Activated naive CD4-positive, alpha-beta T cell treated with anti-CD3 and anti-CD28 coated beads for 36 hours (primary cell): Measurements from ENCODE around the gene ANKRD31. TPM values are rescaled to one million over a fixed set of nuclear protein-coding genes. Genes with fewer than 3 reads are reported as not detected.
"Not testable (repeated sequence)": the region's sequence is repeated elsewhere in the genome, so short reads cannot be mapped to it uniquely, and the experiment has no call there.

Experiments
- CTCF ChIA-PET: fragments of 350-600 bp; sonication (Branson Sonifier 250); formaldehyde crosslinking; loops from one replicate; lab custom pipeline; 2021; ENCODE audit warnings: antibody characterized with exemption; lab: Charles Lee
- DNase-seq: peaks from one replicate; pipeline ENCODE4 v3.0.0-alpha.2; 2020
- H3K27ac Mint-ChIP-seq: one replicate; pipeline ENCODE4 v1.8.0; 2021; ENCODE audit warnings: mild to moderate bottlenecking, mixed read lengths
- H3K27me3 Mint-ChIP-seq: one replicate; pipeline ENCODE4 v1.8.0; 2021; ENCODE audit warnings: low read depth, mixed read lengths
- H3K36me3 Mint-ChIP-seq: one replicate; pipeline ENCODE4 v1.8.0; 2021; ENCODE audit warnings: low read depth, mixed read lengths
- H3K4me1 Mint-ChIP-seq: one replicate; pipeline ENCODE4 v1.8.0; 2021; ENCODE audit warnings: low read depth, mixed read lengths
- H3K4me3 Mint-ChIP-seq: one replicate; pipeline ENCODE4 v1.8.0; 2021; ENCODE audit warnings: mild to moderate bottlenecking, moderate library complexity, mixed read lengths
- H3K9me3 Mint-ChIP-seq: one replicate; pipeline ENCODE4 v1.8.0; 2021; ENCODE audit warnings: mixed read lengths
- intact Hi-C: fragments of 100-400 bp; cut with micrococcal nuclease; formaldehyde crosslinking; loops from one replicate; pipeline ENCODE4 v1.15.1; 2023
- total RNA-seq, 2 experiments: library from RNA; stranded (reverse); gene quantifications; one replicate each; pipeline ENCODE4 v1.2.3, GENCODE V29; 2021

The ANKRD31 gene
- total RNA-seq, 2 experiments from 2014 or later: 0.35 to 0.36 TPM

DNA sequence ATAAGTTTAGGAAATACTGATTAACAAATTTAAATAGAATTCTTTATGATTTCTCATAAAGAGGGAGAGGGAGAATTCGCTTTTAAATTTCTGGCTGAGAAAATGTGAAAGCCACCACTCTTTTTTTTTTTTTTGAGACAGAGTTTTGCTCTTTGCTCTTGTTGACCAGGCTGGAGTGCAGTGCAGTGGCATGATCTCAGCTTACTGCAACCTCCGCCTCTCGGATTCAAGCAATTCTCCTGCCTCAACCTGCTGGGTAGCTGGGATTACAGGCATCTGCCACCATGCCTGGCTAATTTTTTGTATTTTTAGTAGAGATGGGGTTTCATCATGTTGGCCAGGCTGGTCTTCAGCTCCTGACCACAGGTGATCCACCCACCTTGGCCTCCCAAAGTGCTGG lies 157.3 kb downstream of the ANKRD31 start:
- H3K27me3 Mint-ChIP-seq, H3K27ac Mint-ChIP-seq, H3K9me3 Mint-ChIP-seq, CTCF ChIA-PET, intact Hi-C loops, H3K36me3 Mint-ChIP-seq, DNase-seq, H3K4me3 Mint-ChIP-seq: not testable (repeated sequence)
- peaks cover 26% of the 10 kb centered on the region for H3K4me1 Mint-ChIP-seq

DNA sequence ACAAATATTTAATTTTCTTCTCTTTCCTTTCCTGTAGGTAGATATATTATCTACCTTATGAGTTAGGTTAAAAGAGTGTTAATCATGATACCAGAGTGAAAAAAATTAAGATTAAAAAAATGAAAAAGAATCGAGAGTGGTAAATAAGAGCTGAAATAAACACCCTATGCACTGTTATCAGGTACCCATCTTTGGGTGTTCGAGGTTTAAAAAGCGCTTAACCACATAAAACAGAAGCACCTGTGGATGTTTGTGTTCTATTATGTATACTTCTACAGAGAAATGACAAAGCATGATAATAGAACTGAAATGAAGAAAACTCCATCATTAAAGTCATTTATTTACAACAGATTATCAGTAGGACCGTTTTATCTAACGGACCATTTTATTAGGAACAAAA lies 158.7 kb downstream of the ANKRD31 start:
- H3K27ac Mint-ChIP-seq: no peak overlapping the region
- H3K36me3 Mint-ChIP-seq: no peaks in the 10 kb centered on the region
- H3K4me1 Mint-ChIP-seq: peaks cover 26% of the 10 kb centered on the region
- CTCF ChIA-PET: no interaction called here
- intact Hi-C loops: no loop called here
- DNase-seq: no peak
- H3K27me3 Mint-ChIP-seq: no peaks in the 10 kb centered on the region
- no peak overlapping the region for H3K4me3 Mint-ChIP-seq
- no peaks in the 10 kb centered on the region for H3K9me3 Mint-ChIP-seq

DNA sequence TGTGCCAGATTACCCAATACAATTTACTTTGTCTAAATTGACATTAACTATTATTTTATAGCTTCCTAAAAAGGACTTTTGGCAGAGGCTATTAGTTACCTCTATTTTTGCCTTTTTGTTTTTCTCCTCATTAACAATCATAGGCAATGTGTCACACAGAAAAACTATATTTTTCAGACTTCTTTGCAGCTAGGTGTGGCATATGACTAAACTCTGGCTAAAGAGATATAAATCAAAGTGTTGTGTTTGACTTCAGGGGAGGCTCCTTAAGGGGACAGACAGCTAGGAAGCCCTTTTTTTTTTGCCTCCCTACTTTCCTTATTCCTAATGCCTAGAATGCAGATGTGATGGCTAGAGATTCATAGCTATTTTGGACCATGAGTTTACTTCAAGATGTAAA lies 164.6 kb downstream of the ANKRD31 start:
- Mint-ChIP-seq H3K9me3 (no peaks in the 10 kb centered on the region), H3K36me3 (no peaks in the 10 kb centered on the region), H3K4me3 (no peak overlapping the region), H3K27me3 (no peaks in the 10 kb centered on the region), H3K27ac (no peak overlapping the region), H3K4me1 (peaks cover 14% of the 10 kb centered on the region)
- no peak for DNase-seq
- CTCF ChIA-PET: interaction anchor here (0.7 kb wide), 1 partner anchor 223 kb away, joined by 3 read pairs; no protein-coding TSS in a partner anchor
- intact Hi-C loops: no loop called here

DNA sequence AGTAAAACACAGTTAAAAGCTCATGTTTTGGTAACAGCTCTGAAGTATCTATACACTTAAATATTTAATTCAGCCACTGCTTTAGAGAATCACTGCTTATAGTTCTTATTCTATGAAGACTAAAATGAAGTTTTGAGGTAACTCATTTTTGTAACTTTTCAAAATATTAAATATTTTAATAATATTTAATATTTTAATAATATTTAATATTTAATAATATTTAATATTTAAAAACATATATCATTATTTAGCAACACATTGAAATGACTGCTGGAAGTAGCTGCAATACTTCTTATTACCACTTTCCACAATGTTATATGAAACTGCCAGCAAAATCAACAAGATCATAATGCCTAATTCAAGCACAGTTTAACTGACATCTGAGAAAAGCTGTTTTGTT lies 165.6 kb downstream of the ANKRD31 start:
- CTCF ChIA-PET: interaction anchor here (0.9 kb wide), 1 partner anchor 610 kb away, joined by 3 read pairs; no protein-coding TSS in a partner anchor
- Mint-ChIP-seq H3K9me3 (no peaks in the 10 kb centered on the region), H3K4me1 (peaks cover 19% of the 10 kb centered on the region), H3K36me3 (no peaks in the 10 kb centered on the region), H3K27me3 (no peaks in the 10 kb centered on the region), H3K27ac (no peak overlapping the region), H3K4me3 (no peak overlapping the region)
- intact Hi-C loops: no loop called here
- DNase-seq: no peak

DNA sequence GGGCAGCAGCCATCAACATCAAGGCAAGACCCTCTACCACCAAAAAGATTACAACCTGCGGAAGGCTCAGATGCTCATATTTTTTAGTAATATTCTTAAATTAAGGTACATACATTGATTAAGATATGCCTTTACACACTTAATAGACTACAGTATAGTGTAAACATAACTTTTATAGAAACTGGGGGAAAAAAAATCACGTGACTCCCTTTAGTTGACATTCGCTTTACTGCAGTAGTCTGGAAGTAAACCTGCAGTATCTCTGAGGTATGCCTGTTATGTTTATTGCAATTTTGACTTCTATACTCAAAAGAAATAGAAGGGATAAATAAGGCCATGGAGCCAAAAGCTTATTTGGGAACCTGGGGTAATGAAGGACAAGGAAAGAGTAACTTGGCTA lies 169.2 kb downstream of the ANKRD31 start:
- no peaks in the 10 kb centered on the region for H3K36me3 Mint-ChIP-seq
- H3K9me3 Mint-ChIP-seq: no peaks in the 10 kb centered on the region
- CTCF ChIA-PET: no interaction called here
- H3K27ac Mint-ChIP-seq: no peak overlapping the region
- H3K4me1 Mint-ChIP-seq: peaks cover 32% of the 10 kb centered on the region
- H3K4me3 Mint-ChIP-seq: no peak overlapping the region
- intact Hi-C loops: loop anchor here (1.0 kb wide), 1 partner anchor 8 kb away; no protein-coding TSS in a partner anchor
- DNase-seq: no peak
- no peaks in the 10 kb centered on the region for H3K27me3 Mint-ChIP-seq

DNA sequence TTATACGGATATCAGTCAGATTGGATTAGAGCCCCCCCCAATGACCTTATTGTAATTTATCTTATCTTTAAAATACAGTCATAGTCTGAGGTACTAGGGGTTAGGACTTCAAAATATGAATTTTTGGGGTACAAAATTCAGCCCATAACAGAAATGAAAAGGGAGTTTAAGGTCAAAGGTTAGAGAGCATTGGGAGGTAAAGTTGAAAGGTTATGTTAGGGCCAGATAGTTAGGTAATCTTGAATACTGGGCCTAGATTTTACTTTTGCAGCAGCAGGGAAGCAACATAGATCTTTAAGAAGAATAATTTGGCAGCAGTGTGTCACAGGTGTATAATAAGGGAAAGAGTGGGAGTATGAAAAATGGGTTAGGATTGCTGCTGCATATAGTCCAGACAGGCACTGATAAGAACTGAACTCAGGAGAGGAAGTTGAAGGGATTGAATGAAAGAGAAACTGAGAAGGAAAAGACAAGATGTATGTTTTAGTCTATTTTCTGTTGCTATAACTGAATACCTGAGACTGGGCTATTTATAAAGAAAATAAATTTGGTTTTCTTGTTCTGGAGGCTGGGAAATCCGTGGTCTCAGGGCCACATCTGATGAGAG lies 173.7 kb downstream of the ANKRD31 start:
- intact Hi-C loops: no loop called here
- H3K27me3 Mint-ChIP-seq: no peaks in the 10 kb centered on the region
- DNase-seq: no peak
- no peaks in the 10 kb centered on the region for H3K9me3 Mint-ChIP-seq
- H3K36me3 Mint-ChIP-seq: no peaks in the 10 kb centered on the region
- H3K4me3 Mint-ChIP-seq: no peak overlapping the region
- peaks cover 72% of the 10 kb centered on the region for H3K4me1 Mint-ChIP-seq
- CTCF ChIA-PET: interaction anchor here (0.9 to 1.6 kb wide), 2 partner anchors 13 kb away, joined by 3 to 11 read pairs; no protein-coding TSS in a partner anchor
- peak overlapping the region; percentile 15 for H3K27ac Mint-ChIP-seq

DNA sequence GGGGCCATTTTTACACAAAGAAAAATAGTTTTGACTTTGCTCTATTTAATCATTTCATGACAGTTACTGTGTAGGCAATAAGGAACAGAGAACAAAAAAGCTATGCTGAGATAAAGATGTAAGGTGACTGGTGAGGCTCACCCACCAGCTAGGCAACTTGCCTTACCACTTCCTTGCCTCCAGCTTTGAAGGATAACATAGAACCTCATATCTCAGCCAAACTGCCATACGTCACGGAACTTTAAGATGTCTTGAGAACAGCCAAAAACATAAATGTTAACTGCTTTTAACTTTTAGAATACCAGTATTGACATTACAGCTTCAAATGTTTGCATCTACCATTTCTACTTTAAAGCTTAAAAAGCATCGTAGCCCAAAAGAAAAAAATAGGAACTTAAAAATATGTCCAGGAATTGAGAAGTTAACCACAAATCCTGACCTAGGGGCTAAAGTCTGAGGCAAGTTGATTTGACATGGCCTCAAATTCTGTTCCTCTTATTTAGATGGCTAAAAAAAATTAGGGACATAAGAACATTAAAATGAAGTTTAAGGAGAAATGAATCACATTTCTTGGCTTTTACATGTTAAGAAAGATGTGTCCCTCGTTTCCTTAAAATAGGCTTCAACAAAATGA lies 176.6 kb downstream of the ANKRD31 start:
- H3K27ac Mint-ChIP-seq: peak overlapping the region; percentile 80
- no peaks in the 10 kb centered on the region for H3K9me3 Mint-ChIP-seq
- no peaks in the 10 kb centered on the region for H3K36me3 Mint-ChIP-seq
- intact Hi-C loops: loop anchor here (1.0 to 10.0 kb wide), 3 partner anchors 9 to 1415 kb away; partner anchors contain the start of gene IQGAP2
- peaks cover 84% of the 10 kb centered on the region for H3K4me1 Mint-ChIP-seq
- no peaks in the 10 kb centered on the region for H3K27me3 Mint-ChIP-seq
- peak; percentile 65 for DNase-seq
- CTCF ChIA-PET: interaction anchor here (0.6 to 4.3 kb wide), 9 partner anchors 8 to 177 kb away, joined by 3 to 23 read pairs (median 3); partner anchors contain the start of genes ANKRD31 and GCNT4
- H3K4me3 Mint-ChIP-seq: peak overlapping the region; percentile 1

DNA sequence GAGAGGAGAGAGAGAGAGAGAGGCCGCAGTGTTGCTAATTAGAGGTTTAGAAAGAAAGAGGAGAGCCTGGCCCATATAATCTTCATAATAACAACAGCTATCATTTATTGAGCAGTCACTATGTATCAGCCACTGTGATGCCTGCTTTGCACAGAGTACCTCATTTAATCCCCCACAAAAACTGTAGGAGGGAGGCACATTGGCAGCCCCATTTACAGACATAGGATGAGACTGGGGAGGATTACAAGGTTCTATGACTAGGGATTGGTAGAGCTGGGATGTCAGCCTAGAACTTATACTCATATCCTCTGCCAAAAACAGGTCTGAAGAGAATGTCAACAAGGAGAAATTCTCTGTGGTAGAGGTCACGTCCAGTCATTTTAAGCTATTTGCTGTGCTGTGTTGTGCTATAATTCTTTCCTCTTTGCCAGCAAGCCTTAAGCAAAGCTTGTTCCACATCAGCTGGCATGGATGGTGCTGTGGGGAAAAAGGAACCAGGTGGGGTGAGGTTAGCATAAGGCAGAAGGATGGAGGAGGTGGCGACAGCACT lies 177.6 kb downstream of the ANKRD31 start:
- Mint-ChIP-seq H3K4me3 (no peak overlapping the region), H3K27ac (peak overlapping the region; percentile 80), H3K27me3 (no peaks in the 10 kb centered on the region), H3K4me1 (peaks cover 89% of the 10 kb centered on the region), H3K36me3 (no peaks in the 10 kb centered on the region), H3K9me3 (no peaks in the 10 kb centered on the region)
- CTCF ChIA-PET: interaction anchor here (0.7 to 4.3 kb wide), 8 partner anchors 10 to 178 kb away, joined by 3 to 23 read pairs (median 3); partner anchors contain the start of gene ANKRD31
- no peak for DNase-seq
- intact Hi-C loops: loop anchor here (1.0 to 10.0 kb wide), 3 partner anchors 8 to 1416 kb away; partner anchors contain the start of gene IQGAP2

DNA sequence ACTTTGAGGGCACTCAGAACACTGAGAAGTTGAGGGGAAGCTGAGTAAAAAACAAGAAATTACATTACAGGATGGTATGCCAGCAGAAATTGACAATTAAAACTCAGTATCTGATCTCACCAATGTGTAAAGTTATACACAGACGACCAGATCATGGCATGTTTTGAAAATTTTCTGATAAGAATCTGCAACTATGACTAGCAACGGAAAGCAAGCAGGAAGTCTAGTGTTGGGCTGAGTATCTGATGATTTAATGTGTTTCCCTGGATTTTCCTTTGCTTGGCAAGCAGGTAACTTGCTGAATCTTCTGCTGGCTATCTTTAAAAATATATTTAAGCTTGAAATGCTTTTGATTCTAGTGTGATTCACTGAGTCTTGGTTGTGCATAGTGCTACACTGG lies 179.1 kb downstream of the ANKRD31 start:
- DNase-seq: no peak
- H3K4me3 Mint-ChIP-seq: no peak overlapping the region
- no peaks in the 10 kb centered on the region for H3K36me3 Mint-ChIP-seq
- peak overlapping the region; percentile 9 for H3K27ac Mint-ChIP-seq
- CTCF ChIA-PET: interaction anchor here (0.6 to 4.3 kb wide), 4 partner anchors 8 to 418 kb away, joined by 4 to 23 read pairs (median 5); no protein-coding TSS in a partner anchor
- no peaks in the 10 kb centered on the region for H3K9me3 Mint-ChIP-seq
- intact Hi-C loops: loop anchor here (10.0 kb wide), 2 partner anchors 1347 to 1417 kb away; partner anchors contain the start of gene IQGAP2
- peaks cover 76% of the 10 kb centered on the region for H3K4me1 Mint-ChIP-seq
- H3K27me3 Mint-ChIP-seq: no peaks in the 10 kb centered on the region

DNA sequence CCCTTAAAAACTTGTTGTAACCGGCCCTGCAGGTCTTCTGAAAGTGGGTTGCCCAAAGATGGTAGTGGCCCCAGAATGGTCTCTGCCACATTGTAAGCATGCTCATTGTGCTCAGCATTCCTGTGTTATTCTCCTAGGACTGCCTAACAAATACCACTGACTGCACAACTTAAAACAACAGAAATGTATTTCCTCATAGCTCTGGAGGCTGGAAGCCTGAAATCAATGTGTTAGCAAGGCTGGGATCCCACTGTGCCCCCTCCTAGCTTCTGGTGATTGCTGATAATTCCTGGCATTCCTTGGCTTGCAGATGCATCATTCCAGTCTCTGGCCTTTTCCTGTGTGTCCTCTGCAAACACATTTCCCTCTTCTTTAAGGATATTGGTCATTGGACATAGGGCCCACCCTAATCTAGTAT lies 180.9 kb downstream of the ANKRD31 start:
- H3K4me3 Mint-ChIP-seq: no peak overlapping the region
- CTCF ChIA-PET: interaction anchor here (1.2 kb wide), 1 partner anchor 10 kb away, joined by 3 read pairs; no protein-coding TSS in a partner anchor
- no peaks in the 10 kb centered on the region for H3K27me3 Mint-ChIP-seq
- H3K36me3 Mint-ChIP-seq: no peaks in the 10 kb centered on the region
- DNase-seq: no peak
- peaks cover 74% of the 10 kb centered on the region for H3K4me1 Mint-ChIP-seq
- no peak overlapping the region for H3K27ac Mint-ChIP-seq
- intact Hi-C loops: loop anchor here (10.0 kb wide), 2 partner anchors 1349 to 1419 kb away; partner anchors contain the start of gene IQGAP2
- no peaks in the 10 kb centered on the region for H3K9me3 Mint-ChIP-seq

DNA sequence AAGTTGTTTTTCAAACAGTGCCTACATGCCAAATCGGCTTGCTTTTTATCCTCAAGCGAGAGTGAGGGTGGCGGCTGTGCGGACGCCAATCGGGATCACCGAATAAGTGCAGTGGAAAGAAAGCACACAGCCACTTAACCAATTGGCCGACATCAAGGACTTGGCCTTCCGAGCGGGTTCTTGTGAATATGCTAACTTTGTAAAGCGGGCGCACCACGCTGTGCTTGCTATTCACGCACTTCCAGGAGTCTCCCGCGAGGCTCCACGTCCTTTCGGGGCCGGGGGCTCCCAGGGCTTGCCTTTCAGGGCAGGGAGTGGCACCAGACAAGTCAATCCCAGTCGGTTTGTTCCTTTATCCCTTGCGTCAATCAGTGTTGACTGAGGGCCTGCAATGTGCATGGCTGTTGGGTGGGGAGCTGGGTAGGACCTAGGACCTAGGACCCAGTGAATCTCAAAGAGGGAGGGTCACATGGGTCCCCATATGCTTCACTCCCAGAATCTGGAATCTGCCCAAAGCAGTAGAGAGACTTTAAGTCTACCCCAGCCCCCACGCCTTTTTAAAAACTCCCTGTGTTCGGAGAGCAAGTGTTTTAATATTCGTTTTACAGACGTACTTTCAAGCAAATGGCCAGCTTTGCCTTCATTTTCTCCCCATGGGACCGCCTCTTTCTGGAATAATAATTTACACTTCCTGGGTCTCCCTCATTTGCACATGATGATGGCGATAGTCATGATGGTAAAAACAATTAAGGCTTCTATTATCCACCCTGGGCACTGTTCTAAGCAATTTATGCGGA lies 182.3 kb downstream of the ANKRD31 start:
- Mint-ChIP-seq H3K4me3 (peak overlapping the region; percentile 86), H3K27ac (peak overlapping the region; percentile 92), H3K36me3 (no peaks in the 10 kb centered on the region), H3K9me3 (no peaks in the 10 kb centered on the region), H3K4me1 (peaks cover 74% of the 10 kb centered on the region), H3K27me3 (no peaks in the 10 kb centered on the region)
- DNase-seq: peak; percentile 48
- intact Hi-C loops: loop anchor here (5.0 to 10.0 kb wide), 9 partner anchors 53 to 1488 kb away; partner anchors contain the start of genes FAM169A, GFM2, HEXB and IQGAP2
- CTCF ChIA-PET: interaction anchor here (0.6 to 3.6 kb wide), 3 partner anchors 18 to 182 kb away, joined by 3 to 16 read pairs (median 4); partner anchors contain the start of gene ANKRD31
